GM12891 (cell line): ENCODE results near the gene FOXP3.

ENCODE experiments used
- DNase-seq: peaks from one replicate; pipeline ENCODE4 v3.0.0; 2011; ENCODE audit warnings: low spot score; ENCODE audit not compliant: insufficient read length
- FAIRE-seq: peaks from 2 replicates; lab custom pipeline; 2011; peaks lifted over from hg19 to GRCh38; lab: Jason Lieb, UNC
- PAX5 ChIP-seq: IDR thresholded peaks from 2 replicates; pipeline ENCODE4 v1.6.1; 2011; ENCODE audit warnings: low read length, moderate library complexity, mild to moderate bottlenecking; ENCODE audit not compliant: insufficient read depth, severe bottlenecking
- POLR2A ChIP-seq: IDR thresholded peaks from 2 replicates; pipeline ENCODE4 v1.6.1; 2011; ENCODE audit warnings: low read depth, low read length, control low read depth
- POLR2AphosphoS5 ChIP-seq: IDR thresholded peaks from 2 replicates; pipeline ENCODE4 v1.6.1; 2011; ENCODE audit warnings: low read depth, low read length, control low read depth
- POU2F2 ChIP-seq: IDR thresholded peaks from 2 replicates; pipeline ENCODE4 v1.6.1; 2011; ENCODE audit warnings: low read depth, mild to moderate bottlenecking, control low read depth, low read length, moderate library complexity
- SPI1 ChIP-seq: IDR thresholded peaks from 2 replicates; pipeline ENCODE4 v1.6.1; 2011; ENCODE audit warnings: low read depth, low read length, control low read depth
- TAF1 ChIP-seq: IDR thresholded peaks from 2 replicates; pipeline ENCODE4 v1.6.1; 2011; ENCODE audit warnings: low read depth, low read length, control low read depth

FOXP3 gene

DNA sequence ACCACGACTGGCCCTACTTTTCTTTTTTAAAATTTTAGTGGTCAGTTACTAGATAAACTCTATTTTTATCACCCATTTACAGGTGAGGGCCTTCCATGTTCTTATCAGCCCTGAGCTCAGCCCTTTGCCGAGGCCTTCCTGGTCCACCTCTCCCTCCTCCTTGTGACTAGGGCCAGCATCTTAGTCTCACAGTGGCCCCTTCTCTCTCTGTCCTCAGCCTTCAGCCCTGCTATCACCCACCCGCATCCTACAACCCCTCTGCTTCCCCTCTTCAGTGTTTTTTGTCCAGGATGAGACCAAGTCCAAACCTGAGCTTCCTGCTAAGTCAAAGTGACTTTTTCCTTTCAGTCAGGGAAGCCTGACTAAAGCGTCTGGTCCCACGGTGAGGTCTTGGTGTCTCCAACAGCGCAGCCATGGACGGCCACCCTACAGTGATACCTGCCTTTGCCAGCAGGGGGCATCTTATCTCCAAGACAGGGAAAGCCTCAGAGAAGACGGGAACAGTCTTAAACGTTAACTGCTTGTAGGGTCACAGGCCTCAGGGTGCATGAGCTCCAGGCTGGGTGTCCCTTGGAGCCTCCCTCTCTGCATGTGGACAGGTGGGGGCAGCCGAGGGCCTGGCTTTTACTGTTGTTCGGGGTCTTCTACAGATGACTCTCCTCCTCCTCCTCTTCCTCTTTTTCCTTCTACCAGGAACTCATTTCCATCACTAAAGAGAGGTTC is 27.3 kb upstream of the FOXP3 start:
- DNase-seq (peak; percentile 25), FAIRE-seq (peak; percentile 48)
- TF ChIP-seq POU2F2, result no peak
- no peak for TF ChIP-seq POLR2AphosphoS5
- no peak for TF ChIP-seq PAX5
- TF ChIP-seq TAF1, result no peak
- TF ChIP-seq SPI1, result no peak
- no peak for TF ChIP-seq POLR2A

DNA sequence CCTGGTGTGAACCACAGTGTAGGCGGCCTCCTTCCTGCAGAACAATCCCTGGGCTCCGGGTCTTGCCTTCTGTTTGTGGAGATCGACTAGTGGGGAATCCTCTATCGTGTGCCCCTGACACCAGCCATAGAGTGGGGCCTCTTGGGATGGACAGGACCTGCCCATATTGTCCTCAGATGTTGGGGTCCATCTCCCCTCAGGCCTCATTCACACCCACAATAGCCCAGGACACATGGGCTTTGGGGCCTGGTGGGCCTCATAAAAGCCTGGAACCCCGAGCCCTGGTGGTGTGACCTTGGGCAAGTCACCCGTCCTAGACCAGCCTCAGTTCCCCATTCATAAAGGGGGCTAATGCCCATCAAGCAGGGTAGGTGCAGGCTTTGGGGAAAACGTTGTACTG is 25.7 kb upstream of the FOXP3 start:
- TF ChIP-seq POU2F2, result no peak
- TF ChIP-seq SPI1, result no peak
- no peak for TF ChIP-seq TAF1
- no peak for TF ChIP-seq PAX5
- TF ChIP-seq POLR2A, result no peak
- TF ChIP-seq POLR2AphosphoS5, result no peak
- DNase-seq, result no peak
- FAIRE-seq, result no peak

DNA sequence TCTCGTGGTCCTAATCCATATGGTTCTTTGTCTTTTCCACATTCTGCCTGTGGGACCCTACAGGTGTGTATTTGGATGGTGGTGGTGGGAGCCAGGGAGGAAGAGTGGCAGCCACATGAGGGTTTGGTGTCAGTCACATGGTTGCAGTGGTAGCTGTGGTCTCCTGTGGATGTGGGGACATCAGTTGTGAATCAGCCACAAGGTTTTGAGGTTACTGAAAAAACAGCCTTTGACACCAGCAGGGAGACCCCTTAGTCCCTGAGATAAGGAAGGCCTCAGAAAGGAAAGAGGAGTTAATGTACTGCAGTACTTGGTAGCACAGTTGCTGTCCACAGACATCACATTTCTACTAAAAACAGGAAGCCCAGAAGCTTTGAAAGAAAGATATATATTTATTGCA is 23.2 kb upstream of the FOXP3 start:
- FAIRE-seq (no peak), DNase-seq (no peak)
- TF ChIP-seq POU2F2 (no peak), SPI1 (no peak), POLR2A (no peak), PAX5 (no peak), POLR2AphosphoS5 (no peak), TAF1 (no peak)

DNA sequence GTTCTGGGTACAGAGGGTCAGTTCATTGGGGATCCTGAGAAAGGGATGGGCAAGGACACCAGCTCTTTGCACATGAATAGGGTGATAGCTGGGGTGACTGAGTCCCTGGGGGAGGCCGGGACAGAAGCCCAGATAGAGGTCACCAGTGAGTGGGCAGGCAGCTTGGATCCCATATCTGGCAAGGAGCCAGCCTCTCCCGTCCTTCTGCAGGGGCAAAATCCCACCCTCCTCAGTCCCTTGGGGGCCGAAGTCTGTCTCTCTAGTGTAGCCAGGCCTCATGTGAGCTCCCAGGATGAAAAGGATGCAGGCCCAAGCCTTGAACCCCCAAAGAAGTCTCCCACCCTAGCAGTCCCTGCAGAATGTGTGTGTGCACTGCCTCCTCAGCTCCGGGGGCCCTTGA is 22.1 kb upstream of the FOXP3 start:
- FAIRE-seq (no peak), DNase-seq (no peak)
- TF ChIP-seq TAF1 (no peak), SPI1 (no peak)

DNA sequence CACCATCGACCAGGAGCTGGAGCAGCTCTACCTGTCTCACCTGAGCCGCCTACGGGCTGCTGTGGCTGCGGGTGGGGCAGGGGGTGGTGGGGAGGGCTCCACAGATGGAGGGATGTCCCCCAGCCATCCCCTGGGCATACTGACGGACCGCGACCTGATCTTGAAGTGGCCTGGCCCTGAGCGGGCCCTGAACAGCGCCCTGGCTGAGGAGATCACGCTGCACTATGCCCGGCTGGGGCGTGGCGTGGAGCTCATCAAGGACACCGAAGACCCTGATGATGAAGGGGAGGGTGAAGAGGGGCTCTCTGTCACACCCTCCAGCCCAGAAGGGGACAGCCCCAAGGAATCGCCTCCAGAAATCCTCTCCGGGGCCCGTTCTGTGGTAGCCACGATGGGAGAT is 21.6 kb upstream of the FOXP3 start:
- TF ChIP-seq TAF1 (no peak), PAX5 (no peak)
- FAIRE-seq (no peak), DNase-seq (no peak)

DNA sequence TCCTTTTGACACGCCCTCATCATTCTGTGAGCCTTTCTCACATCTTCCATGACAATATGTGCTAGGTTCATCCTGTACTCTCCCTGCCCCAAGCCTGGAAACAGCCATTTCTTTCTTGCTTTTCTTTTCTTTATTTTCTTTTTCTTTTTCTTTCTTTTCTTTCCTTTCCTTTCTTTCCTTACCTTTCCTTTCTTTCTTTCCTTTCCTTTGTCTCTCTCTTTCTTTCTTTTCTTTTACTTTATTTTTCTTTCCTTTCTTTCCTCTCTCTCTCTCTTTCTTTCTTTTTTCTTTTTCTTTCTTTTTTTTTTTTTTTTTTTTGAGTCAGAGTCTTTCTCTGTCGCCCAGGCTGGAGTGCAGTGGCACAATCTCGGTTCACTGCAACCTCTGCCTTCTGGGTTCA is 19.7 kb upstream of the FOXP3 start:
- no peak for DNase-seq
- FAIRE-seq, result no peak
- TF ChIP-seq SPI1, result no peak
- TF ChIP-seq TAF1, result no peak

DNA sequence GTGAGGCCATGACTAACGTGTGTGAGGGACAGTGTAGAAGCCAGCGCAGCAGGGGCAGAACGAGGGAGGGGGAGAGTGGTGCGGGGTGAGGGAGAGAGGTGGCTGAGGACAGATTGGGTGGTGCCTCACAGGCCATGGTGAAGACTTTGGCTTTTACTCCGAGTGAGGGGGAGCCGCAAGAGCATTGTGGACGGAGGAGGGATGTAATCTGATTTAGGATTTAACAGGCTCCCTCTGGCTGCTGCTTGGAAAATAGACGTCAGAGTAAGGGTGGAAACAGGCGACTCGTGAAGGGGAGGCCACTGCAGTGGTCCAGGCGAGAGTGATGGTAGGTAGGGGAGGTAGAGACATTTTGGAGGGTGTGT is 18.1 kb upstream of the FOXP3 start:
- no peak for FAIRE-seq
- TF ChIP-seq POU2F2, result no peak
- TF ChIP-seq TAF1, result no peak
- no peak for DNase-seq

DNA sequence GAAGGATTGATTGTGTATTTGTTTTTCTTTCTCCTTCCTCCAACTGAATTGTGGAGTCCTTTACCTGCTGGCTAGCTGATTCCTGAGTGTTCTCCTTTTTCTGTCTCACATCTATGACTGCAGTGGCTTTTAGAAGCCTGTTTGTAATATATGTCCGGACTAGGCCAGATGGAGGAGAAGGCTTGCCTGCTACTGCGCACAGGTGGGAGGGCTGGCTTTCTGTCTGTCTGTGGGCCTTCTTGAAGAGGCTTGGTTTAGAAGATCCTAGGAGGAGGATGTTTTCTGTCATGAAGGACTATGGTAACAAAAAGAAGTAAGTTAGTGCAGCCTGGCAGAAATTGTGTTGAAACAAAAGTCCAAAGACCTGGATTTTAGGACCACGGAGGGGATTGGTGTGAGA is 13.6 kb upstream of the FOXP3 start:
- TF ChIP-seq POLR2A (no peak), SPI1 (no peak), POLR2AphosphoS5 (no peak), POU2F2 (no peak), PAX5 (no peak), TAF1 (no peak)
- no peak for FAIRE-seq
- DNase-seq, result no peak

DNA sequence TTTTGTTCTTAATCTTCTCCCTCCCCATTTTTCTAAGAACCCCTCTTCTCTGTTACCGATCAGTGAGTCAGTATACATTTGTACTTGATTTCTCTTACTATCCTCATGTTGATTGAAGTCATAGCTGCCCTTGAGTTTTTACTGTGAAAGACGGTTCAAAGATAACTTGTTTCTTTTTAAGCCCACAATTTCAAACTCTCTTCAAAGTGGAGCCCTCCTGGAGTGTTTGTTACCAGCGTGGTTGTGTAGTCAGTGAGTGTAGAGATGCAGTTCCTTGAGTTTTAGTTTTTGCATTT is 13.0 kb upstream of the FOXP3 start:
- TF ChIP-seq POU2F2 (no peak), PAX5 (no peak), POLR2A (no peak), POLR2AphosphoS5 (no peak), SPI1 (no peak), TAF1 (no peak)
- no peak for DNase-seq
- no peak for FAIRE-seq

DNA sequence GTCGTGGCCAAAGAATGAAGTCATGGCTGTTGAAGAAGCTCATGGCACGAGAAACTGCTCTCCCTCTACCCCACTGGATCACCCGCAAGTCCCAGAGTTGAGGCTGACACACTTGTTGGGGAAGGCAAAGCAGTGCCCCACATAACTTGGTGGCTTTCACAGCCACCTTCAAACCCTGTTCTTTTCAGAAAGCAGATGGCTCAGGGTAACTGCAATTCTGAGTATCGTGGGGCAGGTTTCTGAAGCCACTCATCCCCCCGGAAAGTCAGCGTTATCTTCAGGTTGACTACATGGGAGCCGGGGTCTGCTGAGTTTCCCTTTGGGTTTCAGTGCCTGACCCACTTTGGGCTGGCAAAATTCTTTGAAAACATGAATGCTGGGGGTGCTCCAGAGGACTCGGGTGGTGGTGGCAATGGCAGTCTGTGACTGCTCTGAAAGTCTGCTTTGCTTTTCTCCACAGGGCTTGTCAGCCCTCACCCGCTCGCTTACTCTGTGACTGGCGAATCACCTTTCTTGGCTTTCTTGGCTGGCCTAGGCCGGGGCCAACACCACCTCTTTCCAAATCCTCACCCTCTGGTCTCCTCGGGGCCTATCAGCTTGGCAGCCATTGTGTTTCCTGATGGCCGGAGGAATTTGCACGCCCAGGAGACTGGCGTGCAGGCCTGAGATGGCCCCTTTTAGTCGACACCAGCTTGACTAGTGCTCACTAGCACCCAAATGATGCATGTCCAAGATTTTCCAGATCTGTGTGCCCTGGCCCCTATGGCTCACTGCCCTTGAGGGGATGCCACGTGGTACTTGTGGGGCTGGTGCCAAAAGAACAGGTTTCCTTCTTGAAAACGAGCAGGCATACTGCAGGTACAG is 12.4 kb upstream of the FOXP3 start:
- TF ChIP-seq POU2F2, result no peak
- no peak for TF ChIP-seq POLR2AphosphoS5
- TF ChIP-seq POLR2A, result no peak
- TF ChIP-seq PAX5, result no peak
- TF ChIP-seq TAF1, result no peak
- no peak for TF ChIP-seq SPI1
- DNase-seq (no peak), FAIRE-seq (no peak)

DNA sequence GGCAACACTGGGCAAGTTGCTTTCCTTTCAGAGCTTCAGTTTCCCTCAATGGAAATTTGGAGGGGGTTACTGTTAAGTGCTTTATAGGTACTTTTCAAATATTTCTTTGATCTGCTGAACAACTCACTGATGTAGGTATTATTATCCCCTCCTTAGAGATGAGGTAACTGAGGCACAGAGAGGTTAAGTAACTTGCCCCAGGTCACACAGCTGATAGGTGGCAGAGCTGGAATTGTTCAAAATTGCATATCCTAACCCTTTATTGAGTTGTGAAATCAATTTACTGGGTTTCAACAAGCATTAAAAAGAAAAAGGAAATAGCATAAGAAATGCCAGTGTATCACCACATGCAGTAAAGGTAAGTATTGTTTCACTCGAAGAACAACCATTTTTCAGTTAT is 11.7 kb upstream of the FOXP3 start:
- TF ChIP-seq PAX5 (no peak), SPI1 (no peak), POU2F2 (no peak), TAF1 (no peak), POLR2A (no peak), POLR2AphosphoS5 (no peak)
- FAIRE-seq, result no peak
- no peak for DNase-seq
